ENCODE results near the gene CYP2W1. TPM values are rescaled to one million over a fixed set of nuclear protein-coding genes. Genes with fewer than 3 reads are reported as not detected.

CYP2W1 gene
- total and polyA plus RNA-seq, 2 donors (not counting 3 experiments of a cell fraction or from before 2014, with no cell fraction given), result not detected

GRCh38 chr7:990933-991728 is 8.2 kb downstream of the CYP2W1 start:
- no peaks in the 10 kb centered on the region for H3K9me1 ChIP-seq (replicated peaks; ENCODE audit: control insufficient read depth, extremely low read depth, insufficient read depth, low read length)
- no peaks in the 10 kb centered on the region for H3K27me3 ChIP-seq (ENCODE audit: control insufficient read depth in 2 of 2, insufficient read depth in 2 of 2, low read length in 2 of 2)
- no peaks in the 10 kb centered on the region for H3K79me2 ChIP-seq (ENCODE audit: control insufficient read depth, insufficient read depth, low read length)
- CTCF ChIA-PET, result interaction anchor here (0.6 to 10.0 kb wide), 7 partner anchors 13 to 416 kb away, joined by 3 to 459 read pairs (median 12); no protein-coding TSS in a partner anchor
- POLR2A ChIA-PET, result no interaction called here
- H4K20me1 ChIP-seq (replicated peaks; ENCODE audit: control insufficient read depth, extremely low read depth, insufficient read depth, low read length), result no peaks in the 10 kb centered on the region
- no peaks in the 10 kb centered on the region for H3K9me3 ChIP-seq (replicated peaks; ENCODE audit: control insufficient read depth, insufficient read depth, low read length)
- FAIRE-seq (no peak), DNase-seq (ENCODE audit: low read depth, low spot score) (no peak)
- TF ChIP-seq EZH2 (IDR thresholded peaks at IDR 0.05; ENCODE audit: borderline replicate concordance, low read depth, low read length, severe bottlenecking) (no peak), CTCF (IDR thresholded peaks at IDR 0.05; ENCODE audit: extremely low read depth in 1 of 2, insufficient read depth in 1 of 2, low read depth in 1 of 2, low read length in 2 of 2) (no peak), POLR2A (IDR thresholded peaks at IDR 0.05; ENCODE audit: low read depth, low read length) (no peak), GATA2 (IDR thresholded peaks at IDR 0.05; ENCODE audit: insufficient read depth, insufficient read length, low read depth, low read length) (no peak), MAX (IDR thresholded peaks at IDR 0.05; ENCODE audit: insufficient read depth, insufficient read length) (no peak), FOS (IDR thresholded peaks at IDR 0.05; ENCODE audit: borderline replicate concordance, insufficient read depth, low read length) (no peak), POLR2AphosphoS5 (IDR thresholded peaks at IDR 0.05; ENCODE audit: insufficient read depth, low read depth, low read length) (no peak), JUN (IDR thresholded peaks at IDR 0.05; ENCODE audit: borderline replicate concordance, insufficient read depth, insufficient read length, low read depth) (no peak), MYC (IDR thresholded peaks at IDR 0.05; ENCODE audit: low read depth, low read length) (no peak)
- no TSS peak for BruUV-seq (replicated peaks)
- H2AFZ ChIP-seq (ENCODE audit: low read depth, low read length), result no peak overlapping the region
- dilution Hi-C loops (cut with MboI; ENCODE audit: extremely low pct_ligation_motif_present, low sequenced_read_pairs), result no loop called here
- no peak overlapping the region for H3K9ac ChIP-seq (replicated peaks; ENCODE audit: extremely low read depth, insufficient read depth, low read length)
- H3K36me3 ChIP-seq (ENCODE audit: control insufficient read depth in 2 of 2, extremely low read depth in 1 of 2, insufficient read depth in 2 of 2, low read length in 2 of 2), result no peaks in the 10 kb centered on the region
- H3K27ac ChIP-seq (ENCODE audit: insufficient read depth, low read depth, low read length), result no peak overlapping the region
- H3K4me1 ChIP-seq (ENCODE audit: control insufficient read depth, extremely low read depth, insufficient read depth, low read length), result peaks cover 2% of the 10 kb centered on the region
- H3K4me2 ChIP-seq (ENCODE audit: insufficient read depth, low read length), result no peak overlapping the region
- intact Hi-C loops (cut with micrococcal nuclease), result no loop called here
- no peak overlapping the region for H3K4me3 ChIP-seq (replicated peaks in 1 of 3; ENCODE audit: insufficient read depth in 1 of 3, low read depth in 1 of 3, low read length in 3 of 3)

All from endothelial cell of umbilical vein (primary cell).